K562 (cell line): ENCODE data around the gene SMC4. TPM values are rescaled to one million over a fixed set of nuclear protein-coding genes. Genes with fewer than 3 reads are reported as not detected.
"Not testable (repeated sequence)": the region's sequence is repeated elsewhere in the genome, so short reads cannot be mapped to it uniquely, and the experiment has no call there.

Source experiments
- ATAC-seq: fragments of 200-7000 bp; cut with Tn5 transposase; 3 replicates; pipeline ENCODE4 v1.9.1; 2020; ENCODE audit warnings: moderate library complexity
- BruUV-seq: library from RNA; stranded (reverse); fragments of 400-500 nt; replicated peaks from 2 replicates; lab custom pipeline; 2021; lab: Mats Ljungman, UMichigan
- CTCF ChIA-PET: fragments of 300-600 bp; formaldehyde crosslinking; extraction: SDS; loops from one replicate; lab custom pipeline; 2021; ENCODE audit warnings: low intra/inter-chr PET ratio; lab: Yijun Ruan, JAX
- POLR2A ChIA-PET: fragments of 300-600, 350-650 bp; sonication (Branson Sonifier 250); formaldehyde crosslinking; extraction: SDS; loops from one replicate; lab custom pipeline; 2021; ENCODE audit warnings: antibody characterized with exemption, inconsistent platforms; lab: Yijun Ruan, JAX
- DNase-seq, 4 experiments: peaks; one replicate each; pipeline versions ENCODE4 v3.0.0 to v3.0.0-alpha.2; 2011 to 2018; ENCODE audit warnings: low spot score in 3 of 4, mixed read lengths in 3 of 4; ENCODE audit errors: extremely low read depth in 1 of 4
- FAIRE-seq: peaks from 2 replicates; lab custom pipeline; 2011; peaks lifted over from hg19 to GRCh38; lab: Jason Lieb, UNC
- H2AFZ ChIP-seq: 2 replicates; pipeline ENCODE4 v1.6.0; 2011; ENCODE audit warnings: low read depth, low read length, control low read depth, inconsistent platforms
- H3K27ac ChIP-seq: fragments of 200-600 bp; 3 replicates; pipeline ENCODE4 v1.8.0; 2011; ENCODE audit warnings: low read depth, mild to moderate bottlenecking, control low read depth, inconsistent platforms, low read length, moderate library complexity, mixed read lengths; ENCODE audit errors: extremely low read depth
- H3K27me3 ChIP-seq, 2 experiments: fragments of 300-600 bp in 1 of 2; 2 replicates in 1 of 2; 3 replicates in 1 of 2; pipeline versions ENCODE4 v1.6.0 to v1.8.0; 2011; ENCODE audit warnings: inconsistent platforms in 2 of 2, low read length in 2 of 2, mild to moderate bottlenecking in 1 of 2, mixed read lengths in 1 of 2, moderate library complexity in 1 of 2; ENCODE audit not compliant: control insufficient read depth in 2 of 2, insufficient read depth in 2 of 2
- H3K36me3 ChIP-seq: fragments of 300-600 bp; 3 replicates; pipeline ENCODE4 v1.8.0; 2011; ENCODE audit warnings: mild to moderate bottlenecking, low read length, inconsistent platforms; ENCODE audit not compliant: control insufficient read depth, insufficient read depth
- H3K4me1 ChIP-seq, 2 experiments: fragments of 200-600 bp in 1 of 2; replicated peaks in 1 of 2; 2 replicates in 1 of 2; 3 replicates in 1 of 2; pipeline versions ENCODE4 v1.5.1 to v1.8.0; 2011; ENCODE audit warnings: inconsistent platforms in 2 of 2, low read length in 2 of 2, mild to moderate bottlenecking in 1 of 2, mixed read lengths in 1 of 2, moderate library complexity in 1 of 2; ENCODE audit not compliant: control insufficient read depth in 2 of 2, insufficient read depth in 2 of 2
- H3K4me2 ChIP-seq: 2 replicates; pipeline ENCODE4 v1.6.1; 2011; ENCODE audit warnings: low read length, control low read depth, inconsistent platforms, mixed read lengths; ENCODE audit not compliant: insufficient read depth
- H3K4me3 ChIP-seq: fragments of 200-600 bp; sonication (generic), shearing (Covaris generic); 2 replicates; pipeline ENCODE4 v1.5.1; 2016; ENCODE audit warnings: control low read depth, inconsistent platforms
- H3K79me2 ChIP-seq: fragments of 200-600 bp; 3 replicates; pipeline ENCODE4 v1.8.0; 2011; ENCODE audit warnings: low read length, inconsistent platforms; ENCODE audit not compliant: control insufficient read depth, insufficient read depth
- H3K9ac ChIP-seq, 2 experiments: 2 replicates each; pipeline versions ENCODE4 v1.6.0 to v1.6.1; 2011; ENCODE audit warnings: low read depth in 2 of 2, low read length in 2 of 2, control low read depth in 1 of 2, inconsistent platforms in 1 of 2, mild to moderate bottlenecking in 1 of 2, mixed read lengths in 1 of 2; ENCODE audit not compliant: insufficient read depth in 1 of 2
- H3K9me1 ChIP-seq: one replicate; pipeline ENCODE4 v1.6.0; 2011; ENCODE audit warnings: inconsistent platforms, mild to moderate bottlenecking, low read length, moderate library complexity; ENCODE audit not compliant: control insufficient read depth, insufficient read depth
- H3K9me3 ChIP-seq: replicated peaks from 2 replicates; pipeline ENCODE4 v1.5.1; 2011; ENCODE audit warnings: low read depth, low read length, inconsistent platforms; ENCODE audit not compliant: control insufficient read depth, insufficient read depth
- H4K20me1 ChIP-seq: replicated peaks from 2 replicates; pipeline ENCODE4 v1.6.1; 2011; ENCODE audit warnings: low read length, inconsistent platforms, mixed read lengths; ENCODE audit not compliant: control insufficient read depth, insufficient read depth
- BHLHE40 ChIP-seq: IDR thresholded peaks from 2 replicates; pipeline ENCODE4 v1.6.1; 2011; ENCODE audit warnings: low read length, improper control_type of control experiment
- BRF1 ChIP-seq: IDR thresholded peaks from 3 replicates; pipeline ENCODE4 v1.6.1; 2011; ENCODE audit warnings: borderline replicate concordance, mild to moderate bottlenecking; ENCODE audit not compliant: insufficient read length; ENCODE audit errors: extremely low read depth
- DPF2 ChIP-seq: fragments of 450-650 bp; IDR thresholded peaks from 2 replicates; pipeline ENCODE4 v1.6.1; 2016
- ELF1 ChIP-seq: fragments of 200-800 bp; sonication (Bioruptor generic); IDR thresholded peaks from 2 replicates; pipeline ENCODE4 v1.6.1; 2016; ENCODE audit warnings: missing genetic modification characterization, missing compliant biosample characterization
- ETV1 ChIP-seq: fragments of 450-650 bp; conservative IDR thresholded peaks from 2 replicates; pipeline ENCODE4 v1.6.1; 2016; ENCODE audit warnings: missing genetic modification characterization, control low read depth, low read depth, missing compliant biosample characterization
- GTF2A2 ChIP-seq: IDR thresholded peaks from 2 replicates; pipeline ENCODE4 v1.6.1; 2016; ENCODE audit warnings: mild to moderate bottlenecking, missing genetic modification characterization, missing compliant biosample characterization
- MEF2D ChIP-seq: conservative IDR thresholded peaks from 2 replicates; pipeline ENCODE4 v1.6.1; 2016; ENCODE audit warnings: low read depth, missing genetic modification characterization, missing compliant biosample characterization
- SAFB ChIP-seq: fragments of 200-400 bp; formaldehyde crosslinking; IDR thresholded peaks from 2 replicates; pipeline ENCODE4 v1.6.1; 2017; ENCODE audit warnings: low read depth, low read length, borderline replicate concordance
- SMARCA4 ChIP-seq: fragments of 450-650 bp; IDR thresholded peaks from 2 replicates; pipeline ENCODE4 v1.6.1; 2016
- ZNF280A ChIP-seq: fragments of 450-650 bp; IDR thresholded peaks from 2 replicates; pipeline ENCODE4 v1.6.1; 2018; ENCODE audit warnings: mild to moderate bottlenecking, low read depth; ENCODE audit not compliant: partially characterized antibody
- ZNF395 ChIP-seq: fragments of 200-800 bp; sonication (Bioruptor generic); IDR thresholded peaks from 2 replicates; pipeline ENCODE4 v1.6.1; 2017; ENCODE audit warnings: missing genetic modification characterization, missing compliant biosample characterization
- ZNF584 ChIP-seq: fragments of 200-800 bp; sonication (Bioruptor generic); IDR thresholded peaks from 2 replicates; pipeline ENCODE4 v1.6.1; 2016; ENCODE audit warnings: low read depth, mild to moderate bottlenecking, missing genetic modification characterization, missing compliant biosample characterization
- ZNF639 ChIP-seq, 2 experiments: fragments of 200-800 bp in 1 of 2; sonication (Bioruptor generic) in 1 of 2; sonication (generic) in 1 of 2; formaldehyde crosslinking in 1 of 2; IDR thresholded peaks in 1 of 2; conservative IDR thresholded peaks in 1 of 2; 2 replicates each; pipeline versions ENCODE4 v1.5.0 to v1.6.1; 2016 to 2020; ENCODE audit warnings: missing compliant biosample characterization in 1 of 2, missing genetic modification characterization in 1 of 2, missing genetic modification reagents in 1 of 2
- ZSCAN29 ChIP-seq: fragments of 450-650 bp; IDR thresholded peaks from 2 replicates; pipeline ENCODE4 v1.6.1; 2017
- WGBS: fragments of 100-300 bp; shearing (Covaris generic); methylation state at CpG from one replicate; pipeline ENCODE4 v1.1.6; 2016; ENCODE audit warnings: low coverage, mixed read lengths; ENCODE audit not compliant: insufficient coverage; ENCODE audit errors: missing lambda C conversion rate; 5-methylcytosine and 5-hydroxymethylcytosine counted together
- in situ Hi-C: fragments of 300-500 bp; cut with MboI; formaldehyde crosslinking; loops from 4 replicates; pipeline ENCODE4 v1.15.0; 2018; ENCODE audit warnings: inconsistent platforms, mixed read lengths
- intact Hi-C: fragments of 100-400 bp; cut with micrococcal nuclease; formaldehyde crosslinking; loops from 2 replicates; pipeline ENCODE4 v1.14.2; 2022
- polyA plus RNA-seq, 8 experiments: library from polyadenylated mRNA; depleted of rRNA in 4 of 8; stranded (reverse) in 5 of 8; unstranded in 3 of 8; fragments of >200 nt; fragmentation: Nextera tagmentation in 2 of 8; fragmentation: Illumina TruSeq in 1 of 8; extraction: Ambion mirVana in 2 of 8; extraction: Trizol in 1 of 8; gene quantifications; 2 replicates each; pipeline versions ENCODE4 v1.2.1 to v1.2.3, GENCODE V29; 2011 to 2014; ENCODE audit warnings: inconsistent platforms in 1 of 8, missing spikeins in 1 of 8
- total RNA-seq, 7 experiments: library from RNA; depleted of rRNA in 6 of 7; stranded (reverse); fragments of >200 nt in 6 of 7; fragmentation: Illumina TruSeq in 2 of 7; extraction: Trizol in 2 of 7; gene quantifications; 2 replicates each; pipeline versions ENCODE4 v1.2.1 to v1.2.3, GENCODE V29; 2011 to 2021; ENCODE audit warnings: low replicate concordance in 1 of 7

The SMC4 gene
- total and polyA plus RNA-seq, 9 of the 15 experiments (the other 6 are each of a cell fraction or from before 2014, with no cell fraction given): 87.9 to 347 (median 176) TPM

GRCh38 chr3:160451602-160452001 is 52.2 kb downstream of the SMC4 start (continued):
- TF ChIP-seq BRF1 (no peak), ZNF280A (no peak), ZNF584 (CRISPR knock-in tag) (peak; percentile 78), ZNF639 (CRISPR knock-in tag; conservative IDR thresholded peaks at IDR 0.05 in 1 of 2, IDR thresholded peaks at IDR 0.05 in 1 of 2) (peak in 1 of 2 experiments; percentile 34; a peak in 1 of 4 replicates), SAFB (no peak), GTF2A2 (tag) (0 out of 2 replicates have a peak, but pooled peaks have one; percentile 45), DPF2 (peak; percentile 36; the same call in 1 of the 2 replicates), ETV1 (tag) (peak; percentile 81), ELF1 (tag) (no peak), MEF2D (tag) (0 out of 2 replicates have a peak, but pooled peaks have one; percentile 49), BHLHE40 (no peak), ZNF395 (peak; percentile 58; the same call in 1 of the 2 replicates), ZSCAN29 (no peak), SMARCA4 (0 out of 2 replicates have a peak, but pooled peaks have one; percentile 42)
- TF ChIP-seq, all 486 proteins: peak for 32

GRCh38 chr3:160452251-160452650 is 52.8 kb downstream of the SMC4 start:
- H3K4me1 ChIP-seq: peaks cover 12 to 30% of the 10 kb centered on the region in 2 experiments
- H3K27me3 ChIP-seq, DNase-seq, ATAC-seq, H3K9me1 ChIP-seq, H3K4me3 ChIP-seq, H3K4me2 ChIP-seq, BruUV-seq, FAIRE-seq, H3K9me3 ChIP-seq, intact Hi-C loops, H3K36me3 ChIP-seq, CTCF ChIA-PET, H4K20me1 ChIP-seq: not testable (repeated sequence)
- in situ Hi-C loops: loop anchor here (25.0 kb wide), 1 partner anchor 565 kb away; no protein-coding TSS in a partner anchor
- H3K79me2 ChIP-seq: peaks cover 33% of the 10 kb centered on the region
- 0 out of 4 replicates have a peak overlapping the region, but pooled peaks of 1 of the 2 experiments have one; percentile 10 for H3K9ac ChIP-seq
- 93% methylated on average over 15 of the region's 19 CpGs for WGBS
- peak overlapping the region; percentile 98; the same call in 1 of the 3 replicates for H3K27ac ChIP-seq
- peak overlapping the region; percentile 61; the same call in 1 of the 2 replicates for H2AFZ ChIP-seq
- POLR2A ChIA-PET: interaction anchor here (2.1 to 5.2 kb wide), 4 partner anchors 8 to 50 kb away, joined by 6 to 51 read pairs (median 29); no protein-coding TSS in a partner anchor
